Urinary bladder (tissue), 4 donors: ENCODE measurements around the gene SUN1. TPM values are rescaled to one million over a fixed set of nuclear protein-coding genes. Genes with fewer than 3 reads are reported as not detected.

Experiments used
- DNase-seq: peaks from one replicate; pipeline ENCODE4 v3.0.0-alpha.2; 2015; ENCODE audit errors: extremely low spot score
- H3K27ac ChIP-seq: one replicate; pipeline ENCODE4 v1.5.1; 2013; ENCODE audit warnings: low read depth, mild to moderate bottlenecking, moderate library complexity
- H3K36me3 ChIP-seq: one replicate; pipeline ENCODE4 v1.6.1; 2013; ENCODE audit warnings: mild to moderate bottlenecking, moderate library complexity; ENCODE audit not compliant: insufficient read depth
- H3K4me1 ChIP-seq: one replicate; pipeline ENCODE4 v1.6.1; 2013; ENCODE audit warnings: mild to moderate bottlenecking, moderate library complexity; ENCODE audit not compliant: insufficient read depth
- H3K4me3 ChIP-seq: one replicate; pipeline ENCODE4 v1.5.1; 2013; ENCODE audit warnings: low read depth, low read length
- WGBS: extraction: QIAGEN DNeasy Blood & Tissue Kit; methylation state at CpG from one replicate; pipeline ENCODE4 v1.1.7; 2013; 5-methylcytosine and 5-hydroxymethylcytosine counted together
- polyA plus RNA-seq: library from polyadenylated mRNA; stranded (reverse); fragments of 200-250 nt; gene quantifications from one replicate; pipeline ENCODE4 v1.2.3, GENCODE V29; 2013
- total RNA-seq: library from RNA; depleted of rRNA; stranded (reverse); fragments of >200 nt; gene quantifications from one replicate; pipeline ENCODE4 v1.2.3, GENCODE V29; 2014
- donor health status: healthy with polysubstance abuse.
- donor health status: healthy.

SUN1 gene
- total and polyA plus RNA-seq, 2 donors = 103 to 238 TPM

DNA sequence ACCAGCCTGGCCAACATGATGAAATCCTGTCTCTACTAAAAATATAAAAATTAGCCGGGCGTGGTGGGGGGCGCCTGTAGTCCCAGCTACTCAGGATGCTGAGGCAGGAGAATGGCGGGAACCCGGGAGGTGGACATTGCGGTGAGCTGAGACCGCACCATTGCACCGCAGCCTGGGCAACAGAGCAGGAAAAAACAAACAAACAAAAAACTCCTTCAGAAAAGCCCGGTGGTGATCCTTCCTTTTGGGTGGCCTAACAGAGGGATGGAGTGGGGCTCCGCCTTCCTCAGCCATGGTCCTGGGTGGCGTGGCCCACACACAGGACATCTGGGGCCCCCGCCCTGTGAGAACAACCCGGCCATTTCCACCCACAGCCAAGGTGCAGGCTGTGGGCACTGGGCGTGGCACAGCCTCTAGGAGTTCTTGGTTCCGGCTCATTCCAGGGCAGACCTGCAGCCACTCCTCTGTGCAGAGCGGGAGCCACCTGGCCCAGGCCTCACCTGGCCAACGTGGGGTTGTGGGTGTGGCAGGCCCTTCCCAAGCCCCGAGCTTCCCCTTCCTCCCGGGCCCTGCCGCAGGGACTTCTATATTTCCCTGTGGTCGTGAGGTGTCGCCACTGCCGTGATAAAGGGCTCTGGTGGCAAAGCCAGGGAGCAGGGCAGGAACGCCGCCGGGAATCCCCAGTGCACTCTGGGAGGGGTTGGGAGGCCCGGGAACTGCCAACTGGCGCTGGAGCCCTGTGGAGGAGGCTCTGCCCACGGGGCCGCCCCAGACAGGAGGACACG lies 81.7 kb downstream of the SUN1 start:
- WGBS = 80% methylated on average over 31 of the region's 31 CpGs
- DNase-seq = no peak
- no peak overlapping the region for H3K27ac ChIP-seq
- no peak overlapping the region for H3K4me3 ChIP-seq
- H3K4me1 ChIP-seq = no peaks in the 10 kb centered on the region
- H3K36me3 ChIP-seq = no peaks in the 10 kb centered on the region

DNA sequence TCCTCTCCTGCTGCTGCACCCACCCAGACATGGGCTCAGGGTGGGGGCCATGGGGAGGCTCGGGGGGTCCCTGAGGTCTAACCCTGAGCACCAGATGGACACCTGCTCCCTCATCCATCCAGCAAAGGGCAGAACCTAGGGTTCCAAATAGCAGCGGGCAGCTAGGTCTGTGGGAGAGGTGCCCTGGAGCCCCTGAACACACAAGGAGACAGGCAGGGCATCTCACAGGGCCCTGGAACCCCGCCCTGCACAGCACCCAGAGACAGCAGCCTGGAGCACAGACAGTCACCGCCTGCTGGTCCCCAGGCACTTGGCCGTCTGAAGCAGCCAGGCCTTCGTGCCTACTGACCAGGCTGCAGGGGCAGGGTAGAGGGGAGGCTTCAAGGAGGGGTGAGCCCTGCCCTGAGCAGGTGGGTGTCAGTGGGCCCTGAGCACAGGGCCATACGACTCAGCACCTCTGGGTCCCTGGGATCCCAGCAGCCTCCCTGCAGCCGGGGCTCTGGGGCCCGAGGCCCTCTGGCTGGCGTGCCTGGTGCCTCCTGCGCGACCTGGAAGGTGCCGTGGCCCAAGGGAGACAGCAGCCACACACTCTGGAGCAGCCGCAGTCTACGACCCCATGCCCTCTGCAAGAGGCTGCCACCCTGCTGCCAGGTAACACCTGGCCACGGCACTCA lies 82.4 kb downstream of the SUN1 start:
- no peaks in the 10 kb centered on the region for H3K4me1 ChIP-seq
- no peak overlapping the region for H3K27ac ChIP-seq
- no peak overlapping the region for H3K4me3 ChIP-seq
- no peak for DNase-seq
- 88% methylated on average over 16 of the region's 16 CpGs for WGBS
- no peaks in the 10 kb centered on the region for H3K36me3 ChIP-seq

DNA sequence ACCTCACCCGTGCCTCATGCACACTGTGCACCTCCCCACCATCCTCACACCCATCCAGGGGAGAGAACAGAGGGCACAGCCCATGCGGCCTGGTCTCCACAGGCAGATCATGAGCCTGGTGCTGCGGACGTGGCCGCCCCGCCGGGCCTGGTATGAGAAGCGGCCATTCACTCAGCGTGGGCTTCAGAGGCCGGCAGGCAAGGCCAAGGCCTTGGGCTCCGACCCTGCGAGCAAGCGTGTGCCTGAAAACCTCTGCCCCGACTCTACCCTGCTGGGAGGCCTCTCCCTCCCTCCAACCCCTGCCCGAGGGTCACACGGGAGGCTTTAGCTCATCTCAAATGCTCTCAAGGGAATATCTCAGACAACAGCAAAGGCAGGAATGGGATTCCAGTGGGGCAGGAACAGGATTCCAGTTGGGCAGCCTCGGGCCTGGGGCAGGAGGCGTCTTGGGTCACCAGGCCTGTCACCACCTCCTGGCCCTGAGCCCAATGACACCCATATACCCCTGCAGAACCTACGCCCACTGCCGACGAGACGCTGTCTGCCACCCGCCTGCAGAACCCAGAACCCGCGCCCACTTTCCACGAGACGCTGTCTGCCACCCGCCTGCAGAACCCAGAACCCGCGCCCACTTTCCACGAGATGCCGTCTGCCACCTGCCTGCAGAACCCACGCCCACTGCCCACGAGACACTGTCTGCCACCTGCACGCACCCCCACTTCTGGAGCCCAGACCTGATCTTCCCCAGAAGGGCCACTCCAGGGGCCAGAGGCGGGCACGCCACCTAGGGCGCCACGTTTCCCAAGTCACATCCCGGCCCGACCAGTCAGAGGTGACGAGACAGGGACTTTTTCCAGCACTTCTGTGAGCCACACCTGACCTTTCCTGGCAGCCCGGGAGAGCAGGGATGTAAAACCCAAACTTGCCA lies 83.3 kb downstream of the SUN1 start:
- no peak overlapping the region for H3K4me3 ChIP-seq
- H3K27ac ChIP-seq = no peak overlapping the region
- DNase-seq = no peak
- WGBS = 90% methylated on average over 43 of the region's 43 CpGs
- no peaks in the 10 kb centered on the region for H3K4me1 ChIP-seq
- no peaks in the 10 kb centered on the region for H3K36me3 ChIP-seq

DNA sequence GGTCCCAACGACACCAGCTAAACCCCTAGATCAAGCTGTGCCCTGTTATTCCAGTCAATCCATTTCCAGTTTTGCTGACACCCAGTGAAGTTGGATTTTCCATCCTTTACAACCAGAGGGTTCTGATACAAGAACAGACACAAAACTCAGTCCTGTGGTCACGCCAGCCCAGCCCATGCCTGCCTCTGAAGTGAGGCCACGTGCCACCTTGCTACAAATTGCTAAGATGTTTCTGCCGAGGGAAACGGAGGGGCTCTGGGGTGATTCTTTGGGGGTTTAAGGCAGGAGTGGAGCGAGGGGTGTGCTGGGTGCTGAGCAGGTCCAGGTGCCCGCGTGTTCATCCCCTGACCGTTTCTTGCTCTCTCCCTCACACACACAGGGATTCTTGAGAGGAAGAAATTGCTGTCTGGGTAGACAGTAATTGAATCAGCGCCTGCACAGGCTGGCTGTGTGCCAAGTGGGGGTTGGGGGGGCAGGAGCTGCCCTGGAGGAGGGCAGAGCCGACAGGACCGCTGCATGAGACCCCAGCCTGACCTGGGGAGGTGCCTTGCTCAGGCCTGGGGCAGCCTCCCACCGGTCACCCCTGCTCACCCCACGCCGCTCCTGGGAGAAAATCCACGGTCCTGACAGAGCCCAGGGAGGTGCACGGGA lies 84.1 kb downstream of the SUN1 start:
- DNase-seq = no peak
- H3K27ac ChIP-seq = no peak overlapping the region
- 29% methylated on average over 17 of the region's 17 CpGs for WGBS

DNA sequence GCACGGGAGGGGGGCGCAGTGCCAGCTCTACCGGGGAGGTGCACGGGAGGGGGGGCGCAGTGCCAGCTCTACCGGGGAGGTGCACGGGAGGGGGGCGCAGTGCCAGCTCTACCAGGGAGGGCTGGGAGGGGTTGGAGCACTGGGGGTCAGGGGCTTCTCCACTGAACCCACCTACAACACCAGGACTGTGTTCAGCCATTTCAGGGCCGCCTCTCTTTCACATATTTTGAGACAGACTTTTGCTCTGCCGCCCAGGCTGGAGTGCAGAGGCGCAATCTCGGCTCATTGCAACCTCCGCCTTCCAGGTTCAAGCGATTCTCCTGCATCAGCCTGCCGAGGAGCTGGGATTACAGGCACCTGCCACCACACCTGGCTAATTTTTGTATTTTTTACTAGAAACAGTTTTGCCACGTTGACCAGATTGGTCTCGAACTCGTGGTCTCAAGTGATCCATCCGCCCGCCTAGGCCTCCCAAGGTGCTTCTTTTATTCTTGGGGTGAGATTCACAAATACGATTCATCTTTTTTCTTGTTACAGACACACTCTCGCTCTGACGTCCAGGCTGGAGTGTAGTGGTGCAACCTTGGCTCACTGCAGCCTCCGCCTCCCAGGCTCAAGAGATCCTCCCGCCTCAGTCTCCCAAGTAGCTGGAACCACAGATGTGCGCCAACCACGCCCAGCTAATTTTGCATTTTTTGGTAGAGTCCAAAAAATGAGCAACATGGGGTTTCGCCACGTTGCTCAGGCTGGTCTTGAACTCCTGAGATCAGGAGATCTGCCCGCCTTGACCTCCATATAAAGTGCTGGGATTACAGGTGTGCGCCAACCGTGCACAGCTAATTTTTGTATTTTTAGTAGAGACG lies 85.2 kb downstream of the SUN1 start:
- no peak for DNase-seq
- Histone ChIP-seq H3K4me3 (no peak overlapping the region), H3K4me1 (no peaks in the 10 kb centered on the region), H3K27ac (no peak overlapping the region), H3K36me3 (no peaks in the 10 kb centered on the region)
- WGBS = 87% methylated on average over 28 of the region's 33 CpGs

More for the DNA sequence above, 84.1 kb downstream of the SUN1 start:
- Histone ChIP-seq H3K36me3 (no peaks in the 10 kb centered on the region), H3K4me3 (no peak overlapping the region), H3K4me1 (no peaks in the 10 kb centered on the region)

GRCh38 chr7:918118-918425 lies 85.8 kb downstream of the SUN1 start:
- DNase-seq = no peak
- WGBS = 84% methylated on average over 9 of the region's 9 CpGs
- no peak overlapping the region for H3K27ac ChIP-seq
- no peaks in the 10 kb centered on the region for H3K36me3 ChIP-seq
- H3K4me3 ChIP-seq = no peak overlapping the region
- H3K4me1 ChIP-seq = no peaks in the 10 kb centered on the region

DNA sequence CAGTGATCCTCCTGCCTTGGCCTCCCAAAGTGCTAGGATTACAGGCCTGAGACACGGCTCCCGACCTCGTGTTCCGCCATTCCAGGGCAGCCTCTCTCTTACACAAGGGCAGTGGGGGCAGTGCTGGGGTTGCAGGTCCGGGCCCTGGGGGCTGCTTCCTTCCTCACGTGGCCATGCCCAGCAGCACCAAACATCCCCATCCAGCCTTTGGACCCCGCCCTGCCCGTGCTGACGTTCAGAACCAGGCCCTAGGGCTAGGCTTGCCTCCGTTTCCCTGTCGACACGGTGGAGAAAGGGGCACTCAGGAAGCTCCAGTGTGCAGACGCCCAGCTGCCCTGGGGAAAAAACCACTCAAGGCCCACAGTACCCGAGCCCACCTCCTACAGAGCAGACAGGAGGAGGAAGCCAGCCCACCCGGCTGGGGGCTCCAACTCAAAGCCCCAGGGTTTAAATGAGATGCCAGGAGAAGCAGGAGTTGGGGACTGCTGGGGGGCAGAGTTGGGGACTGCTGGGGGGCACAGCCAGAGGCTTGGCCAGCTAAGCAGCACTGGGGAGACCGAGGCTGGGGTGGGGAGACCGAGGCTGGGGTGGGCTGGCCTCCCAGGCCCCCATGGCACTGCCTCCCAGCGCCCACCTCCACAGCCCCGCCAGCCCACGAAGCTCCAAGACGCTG lies 86.3 kb downstream of the SUN1 start:
- H3K4me3 ChIP-seq = no peak overlapping the region
- H3K36me3 ChIP-seq = no peaks in the 10 kb centered on the region
- 92% methylated on average over 21 of the region's 21 CpGs for WGBS
- no peak overlapping the region for H3K27ac ChIP-seq
- H3K4me1 ChIP-seq = no peaks in the 10 kb centered on the region
- no peak for DNase-seq

DNA sequence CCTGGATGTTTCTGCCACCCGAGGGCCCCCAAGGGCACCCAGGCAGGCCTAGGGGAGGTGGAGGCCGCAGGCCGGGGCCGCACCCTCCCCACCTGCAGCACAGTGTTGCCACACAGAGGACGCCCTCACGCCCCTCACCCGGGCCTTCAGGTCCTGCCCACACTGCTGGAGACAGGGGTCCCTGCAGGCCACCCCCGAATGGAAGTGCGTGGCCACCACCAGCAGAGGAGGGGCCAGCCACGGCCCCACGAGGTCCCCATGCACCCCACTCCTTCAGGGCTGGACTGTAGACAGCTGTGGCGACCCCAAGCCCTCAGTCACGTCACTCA lies 86.8 kb downstream of the SUN1 start:
- Histone ChIP-seq H3K27ac (no peak overlapping the region), H3K4me3 (no peak overlapping the region), H3K36me3 (no peaks in the 10 kb centered on the region), H3K4me1 (no peaks in the 10 kb centered on the region)
- 90% methylated on average over 13 of the region's 13 CpGs for WGBS
- DNase-seq = no peak

- no peak for DNase-seq
Measured at GRCh38 chr7:919924-920341, 87.7 kb downstream of the SUN1 start.

DNA sequence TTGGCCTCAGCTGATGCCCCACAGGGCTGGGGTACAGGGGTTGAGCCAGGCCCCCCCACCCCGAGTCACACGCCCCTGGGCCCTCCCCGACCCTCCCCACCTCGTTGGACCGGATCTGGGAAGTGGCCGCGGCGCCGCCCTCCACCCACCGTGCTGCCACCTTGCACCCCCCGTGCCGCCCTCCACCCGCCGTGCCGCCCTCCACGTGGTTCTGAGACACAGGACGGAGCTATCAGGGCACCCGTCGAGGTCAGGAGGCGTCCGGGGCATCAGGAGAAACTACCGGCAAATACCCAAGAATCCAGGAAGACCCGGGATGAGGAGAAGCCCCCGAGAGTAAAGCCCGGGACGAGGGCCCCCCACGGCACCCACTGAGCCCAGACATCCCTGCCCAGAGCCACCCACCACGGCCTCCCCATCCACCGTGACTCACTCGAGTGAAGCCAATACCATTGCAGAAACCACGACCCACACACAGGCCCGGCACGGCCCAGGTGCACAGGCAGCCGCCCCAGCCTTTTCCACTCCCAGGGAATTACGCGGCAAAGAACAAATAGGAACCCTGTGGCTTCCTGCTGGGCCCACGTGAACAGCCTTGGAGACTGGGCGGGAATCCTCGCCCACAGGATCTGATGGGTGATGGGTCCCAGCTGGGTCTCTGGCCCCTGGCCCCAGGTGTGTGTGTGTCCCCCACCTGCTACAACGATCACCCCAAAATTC lies 88.2 kb downstream of the SUN1 start:
- Histone ChIP-seq H3K36me3 (no peaks in the 10 kb centered on the region), H3K4me1 (no peaks in the 10 kb centered on the region), H3K4me3 (no peak overlapping the region), H3K27ac (no peak overlapping the region)
- WGBS = 83% methylated on average over 40 of the region's 40 CpGs
- DNase-seq = no peak

More at GRCh38 chr7:919924-920341, 87.7 kb downstream of the SUN1 start:
- no peak overlapping the region for H3K27ac ChIP-seq
- H3K4me1 ChIP-seq = no peaks in the 10 kb centered on the region
- WGBS = 87% methylated on average over 26 of the region's 26 CpGs
- H3K4me3 ChIP-seq = no peak overlapping the region
- H3K36me3 ChIP-seq = no peaks in the 10 kb centered on the region

GRCh38 chr7:921071-921461 lies 88.8 kb downstream of the SUN1 start:
- no peak overlapping the region for H3K4me3 ChIP-seq
- no peak overlapping the region for H3K27ac ChIP-seq
- WGBS = 95% methylated on average over 15 of the region's 15 CpGs
- no peaks in the 10 kb centered on the region for H3K4me1 ChIP-seq
- DNase-seq = no peak
- no peaks in the 10 kb centered on the region for H3K36me3 ChIP-seq
